HepG2 (cell line): ENCODE results near the gene LTB4R. TPM values are rescaled to one million over a fixed set of nuclear protein-coding genes. Genes with fewer than 3 reads are reported as not detected.
"Not testable (repeated sequence)": the region's sequence is repeated elsewhere in the genome, so short reads cannot be mapped to it uniquely, and the experiment has no call there.

Source experiments
- ATF3 ChIP-seq: sonication (generic); formaldehyde crosslinking; IDR thresholded peaks from 2 replicates; pipeline ENCODE4 v1.4.0; 2020; ENCODE audit warnings: missing genetic modification reagents
- CREB1 ChIP-seq, 2 experiments: fragments of 450-650 bp in 1 of 2; IDR thresholded peaks; 2 replicates each; pipeline ENCODE4 v1.6.1; 2016 to 2017; ENCODE audit warnings: control low read depth in 1 of 2, mild to moderate bottlenecking in 1 of 2, missing compliant biosample characterization in 1 of 2, missing genetic modification characterization in 1 of 2
- CTCF ChIP-seq: sonication (generic); formaldehyde crosslinking; IDR thresholded peaks from 2 replicates; pipeline ENCODE4 v1.5.0; 2020; ENCODE audit warnings: mild to moderate bottlenecking, missing genetic modification reagents, moderate library complexity
- FOSL2 ChIP-seq: sonication (generic); formaldehyde crosslinking; IDR thresholded peaks from 2 replicates; pipeline ENCODE4 v1.4.0; 2020; ENCODE audit warnings: missing genetic modification reagents
- FOXA3 ChIP-seq: IDR thresholded peaks from 2 replicates; pipeline ENCODE4 v1.6.1; 2016; ENCODE audit warnings: missing genetic modification reagents, missing compliant biosample characterization
- GATAD1 ChIP-seq: IDR thresholded peaks from 2 replicates; pipeline ENCODE4 v1.6.1; 2016; ENCODE audit warnings: missing genetic modification reagents, missing compliant biosample characterization
- GATAD2A ChIP-seq: IDR thresholded peaks from 2 replicates; pipeline ENCODE4 v1.6.1; 2016
- HMGXB4 ChIP-seq, 2 experiments: sonication (generic) in 1 of 2; formaldehyde crosslinking in 1 of 2; IDR thresholded peaks; 2 replicates each; pipeline versions ENCODE4 v1.4.0 to v1.6.1; 2018 to 2020; ENCODE audit warnings: missing genetic modification reagents in 2 of 2, borderline replicate concordance in 1 of 2, low read depth in 1 of 2, mild to moderate bottlenecking in 1 of 2, missing biosample characterization in 1 of 2
- HOXA3 ChIP-seq: sonication (generic); formaldehyde crosslinking; IDR thresholded peaks from 2 replicates; pipeline ENCODE4 v1.5.0; 2020; ENCODE audit warnings: missing genetic modification reagents
- IRF2 ChIP-seq: IDR thresholded peaks from 2 replicates; pipeline ENCODE4 v1.6.1; 2018; ENCODE audit warnings: missing genetic modification reagents, missing compliant biosample characterization
- ISL2 ChIP-seq: sonication (generic); formaldehyde crosslinking; IDR thresholded peaks from 2 replicates; pipeline ENCODE4 v1.5.0; 2020; ENCODE audit warnings: missing genetic modification reagents
- KDM2A ChIP-seq: sonication (generic); formaldehyde crosslinking; IDR thresholded peaks from 2 replicates; pipeline ENCODE4 v1.4.0; 2020; ENCODE audit warnings: low read depth, missing genetic modification reagents, borderline replicate concordance
- NFKB2 ChIP-seq: sonication (generic); formaldehyde crosslinking; IDR thresholded peaks from 2 replicates; pipeline ENCODE4 v1.4.0; 2020; ENCODE audit warnings: missing genetic modification reagents, borderline replicate concordance
- RAD21 ChIP-seq: fragments of 450-650 bp; formaldehyde crosslinking; IDR thresholded peaks from 2 replicates; pipeline ENCODE4 v1.5.0; 2020; ENCODE audit warnings: mild to moderate bottlenecking
- SALL1 ChIP-seq: sonication (generic); formaldehyde crosslinking; IDR thresholded peaks from 2 replicates; pipeline ENCODE4 v1.8.0; 2022; ENCODE audit warnings: mild to moderate bottlenecking, missing genetic modification reagents
- SMC3 ChIP-seq: IDR thresholded peaks from 2 replicates; pipeline ENCODE4 v1.6.1; 2011; ENCODE audit warnings: low read length, improper control_type of control experiment
- TFAP4 ChIP-seq: sonication (generic); IDR thresholded peaks from 2 replicates; pipeline ENCODE4 v1.6.1; 2016; ENCODE audit warnings: low read depth, borderline replicate concordance
- ZBTB21 ChIP-seq: sonication (generic); formaldehyde crosslinking; IDR thresholded peaks from 2 replicates; pipeline ENCODE4 v1.4.0; 2020; ENCODE audit warnings: missing genetic modification reagents
- ZFX ChIP-seq: sonication (generic); formaldehyde crosslinking; IDR thresholded peaks from 2 replicates; pipeline ENCODE4 v1.4.0; 2020; ENCODE audit warnings: mild to moderate bottlenecking, low read depth, missing genetic modification reagents, moderate library complexity
- ZFY ChIP-seq: sonication (generic); formaldehyde crosslinking; IDR thresholded peaks from 2 replicates; pipeline ENCODE4 v1.4.0; 2020; ENCODE audit warnings: missing genetic modification reagents
- ZNF543 ChIP-seq: sonication (generic); formaldehyde crosslinking; IDR thresholded peaks from 2 replicates; pipeline ENCODE4 v1.4.0; 2020; ENCODE audit warnings: mild to moderate bottlenecking, missing genetic modification reagents
- ZNF547 ChIP-seq: sonication (generic); formaldehyde crosslinking; IDR thresholded peaks from 2 replicates; pipeline ENCODE4 v1.5.1; 2020; ENCODE audit warnings: mild to moderate bottlenecking, missing genetic modification reagents
- ZNF574 ChIP-seq: sonication (generic); formaldehyde crosslinking; IDR thresholded peaks from 2 replicates; pipeline ENCODE4 v1.4.0; 2020; ENCODE audit warnings: missing genetic modification reagents
- polyA plus RNA-seq, 8 experiments: library from polyadenylated mRNA; depleted of rRNA in 3 of 8; stranded (reverse) in 7 of 8; unstranded in 1 of 8; fragments of >200 nt; fragmentation: Illumina TruSeq in 4 of 8; extraction: Trizol in 4 of 8; gene quantifications; 2 replicates each; pipeline versions ENCODE4 v1.2.1 to v1.2.3, GENCODE V29; 2011 to 2016; ENCODE audit warnings: low read depth in 4 of 8, missing spikeins in 1 of 8, mixed read lengths in 1 of 8; ENCODE audit not compliant: insufficient read depth in 1 of 8
- total RNA-seq, 5 experiments: library from RNA; depleted of rRNA; stranded (reverse); fragments of >200 nt; fragmentation: Illumina TruSeq; extraction: Trizol; gene quantifications; 2 replicates each; pipeline ENCODE4 v1.2.3, GENCODE V29; 2016; ENCODE audit warnings: low read depth in 1 of 5

LTB4R gene
- total and polyA plus RNA-seq, 2 of the 13 experiments (the other 11 are each of a cell fraction or from before 2014, with no cell fraction given), result 3.2 to 8.2 TPM

GRCh38 chr14:24327914-24328313 is 16.6 kb downstream of the LTB4R start (continued):
- TF ChIP-seq ZNF547 (0 out of 2 replicates have a peak, but pooled peaks have one; percentile 64), FOSL2 (CRISPR knock-in tag) (peak; percentile 41), FOXA3 (peak; percentile 35; the same call in 1 of the 2 replicates), ATF3 (CRISPR knock-in tag) (peak; percentile 38; the same call in 1 of the 2 replicates), CREB1 (IDR thresholded peaks at IDR 0.05) (peak; percentile 79), ZBTB21 (CRISPR knock-in tag) (peak; percentile 46; the same call in 1 of the 2 replicates), ISL2 (CRISPR knock-in tag) (0 out of 2 replicates have a peak, but pooled peaks have one; percentile 21), ZNF543 (CRISPR knock-in tag) (0 out of 2 replicates have a peak, but pooled peaks have one; percentile 31), CTCF (CRISPR knock-in tag) (peak; percentile 89), HOXA3 (CRISPR knock-in tag) (peak; percentile 48; the same call in 1 of the 2 replicates), ZFX (CRISPR knock-in tag) (0 out of 2 replicates have a peak, but pooled peaks have one; percentile 32), ZNF574 (CRISPR knock-in tag) (0 out of 2 replicates have a peak, but pooled peaks have one; percentile 33), ZFY (peak; percentile 14; the same call in 1 of the 2 replicates), NFKB2 (CRISPR knock-in tag) (0 out of 2 replicates have a peak, but pooled peaks have one; percentile 57), RAD21 (CRISPR knock-in tag) (peak; percentile 68), KDM2A (CRISPR knock-in tag) (peak; percentile 90), SMC3 (peak; percentile 19; the same call in 1 of the 2 replicates), IRF2 (CRISPR knock-in tag) (0 out of 2 replicates have a peak, but pooled peaks have one; percentile 41), TFAP4 (0 out of 2 replicates have a peak, but pooled peaks have one; percentile 16), HMGXB4 (CRISPR knock-in tag; IDR thresholded peaks at IDR 0.05; ENCODE audit: borderline replicate concordance in 1 of 2, low read depth in 1 of 2) (peak; percentile 54 to 78; a peak in 2 of 4 replicates), GATAD2A (CRISPR knock-in tag) (0 out of 2 replicates have a peak, but pooled peaks have one; percentile 24), SALL1 (CRISPR knock-in tag) (peak; percentile 38), GATAD1 (peak; percentile 21; the same call in 1 of the 2 replicates)
- not testable (repeated sequence) for TF ChIP-seq CREB1 (CRISPR knock-in tag; IDR thresholded peaks at IDR 0.05)
